ENCODE data around the gene FAM20A. TPM values are rescaled to one million over a fixed set of nuclear protein-coding genes. Genes with fewer than 3 reads are reported as not detected.

FAM20A gene
- total and polyA plus RNA-seq, 2 of the 8 experiments (the other 6 are each of a cell fraction or from before 2014, with no cell fraction given) = 3.6 to 11.9 TPM

GRCh38 chr17:68531252-68531651 lies 69.9 kb downstream of the FAM20A start:
- Histone ChIP-seq H2BK5ac (ENCODE audit: low read depth, low read length) (no peak overlapping the region), H2BK15ac (ENCODE audit: low read length) (no peak overlapping the region), H3K9ac (replicated peaks in 1 of 4; ENCODE audit: extremely low read depth in 1 of 4, low read depth in 3 of 4, low read length in 3 of 4) (no peak overlapping the region), H3K18ac (ENCODE audit: extremely low read depth, low read length) (no peak overlapping the region), H2BK120ac (replicated peaks; ENCODE audit: low read depth, low read length) (no peak overlapping the region), H2BK12ac (ENCODE audit: low read depth, low read length) (no peak overlapping the region), H4K20me1 (replicated peaks in 1 of 2; ENCODE audit: control insufficient read depth in 1 of 2, insufficient read depth in 2 of 2, low read length in 2 of 2) (no peaks in the 10 kb centered on the region), H3K4me1 (replicated peaks in 1 of 4; ENCODE audit: control insufficient read depth in 3 of 4, insufficient read depth in 4 of 4, low read length in 3 of 4) (peaks cover 0 to 2% (median 0%) of the 10 kb centered on the region in 4 experiments; a peak in 1 of 7 replicates), H3K4ac (replicated peaks; ENCODE audit: insufficient read length, low read depth, low read length) (no peak overlapping the region), H4K91ac (replicated peaks; ENCODE audit: insufficient read length, low read length) (no peak overlapping the region), H3K27ac (ENCODE audit: low read depth, low read length) (no peak overlapping the region), H4K8ac (ENCODE audit: extremely low read depth, insufficient read depth, low read length) (no peak overlapping the region), H3K9me3 (ENCODE audit: insufficient read depth in 2 of 2, low read depth in 1 of 2, low read length in 1 of 2) (no peaks in the 10 kb centered on the region), H3K4me3 (ENCODE audit: extremely low read depth in 1 of 4, insufficient read depth in 2 of 4, low read depth in 3 of 4, low read length in 4 of 4) (no peak overlapping the region), H2BK20ac (ENCODE audit: low read length) (no peak overlapping the region), H3K79me2 (ENCODE audit: control insufficient read depth in 1 of 2, insufficient read depth in 2 of 2, low read length in 2 of 2) (no peaks in the 10 kb centered on the region), H3K23ac (ENCODE audit: insufficient read length) (no peak overlapping the region), H2AK5ac (ENCODE audit: low read depth, low read length) (no peak overlapping the region), H3K79me1 (ENCODE audit: low read depth, low read length) (no peaks in the 10 kb centered on the region), H3K14ac (ENCODE audit: insufficient read length) (no peak overlapping the region), H3K4me2 (ENCODE audit: insufficient read depth in 1 of 2, low read depth in 2 of 2, low read length in 2 of 2) (no peak overlapping the region), H2AFZ (ENCODE audit: low read length) (no peak overlapping the region), H3K36me3 (ENCODE audit: control insufficient read depth in 2 of 4, insufficient read depth in 4 of 4, low read length in 3 of 4) (peaks cover 0 to 80% (median 38%) of the 10 kb centered on the region in 4 experiments; a peak in 7 of 8 replicates), H4K5ac (ENCODE audit: insufficient read length, low read depth, low read length) (no peak overlapping the region), H3K27me3 (replicated peaks in 1 of 4; ENCODE audit: control insufficient read depth in 3 of 4, extremely low read depth in 1 of 4, insufficient read depth in 3 of 4, low read length in 3 of 4) (no peaks in the 10 kb centered on the region), H3K56ac (replicated peaks; ENCODE audit: insufficient read length, low read depth, low read length) (no peak overlapping the region), H3K23me2 (ENCODE audit: low read depth, low read length) (no peaks in the 10 kb centered on the region)
- POLR2A ChIA-PET (ENCODE audit: partially characterized antibody) = interaction anchor here (3.0 kb wide), 1 partner anchor 8 kb away, joined by 9 read pairs; no protein-coding TSS in a partner anchor
- CTCF ChIA-PET (ENCODE audit: partially characterized antibody) = interaction anchor here (0.8 to 1.6 kb wide), 3 partner anchors 81 to 94 kb away, joined by 3 read pairs; no protein-coding TSS in a partner anchor
- no peak for FAIRE-seq
- 93% methylated on average over 4 of the region's 4 CpGs; no CpG with 5 or more reads in 1 of the 2 experiments for WGBS, 2 experiments (ENCODE audit: extremely low coverage in 1 of 2, insufficient coverage in 1 of 2, insufficient read length in 1 of 2, insufficient replicate concordance in 2 of 2, low coverage in 1 of 2, low lambda C conversion rate in 2 of 2, missing lambda C conversion rate in 1 of 2)
- no peak for DNase-seq (ENCODE audit: low read depth in 1 of 2, low spot score in 2 of 2)
